OCI-LY1 (cell line): Measurements from ENCODE around the gene WDR5.

ENCODE experiments used
- H2AFZ ChIP-seq: fragments of 200-600 bp; sonication (generic), shearing (Covaris generic); 2 replicates; pipeline ENCODE4 v1.6.0; 2014; ENCODE audit warnings: antibody characterized with exemption, mild to moderate bottlenecking, low read length
- H3F3A ChIP-seq: fragments of 200-600 bp; sonication (generic), shearing (Covaris generic); 2 replicates; pipeline ENCODE4 v1.6.0; 2014; ENCODE audit warnings: mild to moderate bottlenecking, antibody characterized with exemption, low read length, moderate library complexity; ENCODE audit not compliant: insufficient read depth
- H3K27ac ChIP-seq: fragments of 200-600 bp; sonication (generic); 2 replicates; pipeline ENCODE4 v1.5.1; 2014; ENCODE audit warnings: low read length, mixed run types, mild to moderate bottlenecking, low read depth; ENCODE audit not compliant: poor library complexity, severe bottlenecking
- H3K27me3 ChIP-seq: fragments of 200-600 bp; sonication (generic); 2 replicates; pipeline ENCODE4 v1.6.0; 2014; ENCODE audit warnings: antibody characterized with exemption, mild to moderate bottlenecking, low read length, moderate library complexity; ENCODE audit not compliant: insufficient read depth
- H3K36me3 ChIP-seq: fragments of 200-600 bp; sonication (generic); 2 replicates; pipeline ENCODE4 v1.6.1; 2014; ENCODE audit warnings: mild to moderate bottlenecking, antibody characterized with exemption, low read length, moderate library complexity, mixed read lengths; ENCODE audit not compliant: insufficient read depth
- H3K4me1 ChIP-seq: fragments of 200-600 bp; sonication (generic); 2 replicates; pipeline ENCODE4 v1.5.1; 2014; ENCODE audit warnings: mild to moderate bottlenecking, low read length, moderate library complexity; ENCODE audit not compliant: insufficient read depth, severe bottlenecking
- H3K4me2 ChIP-seq: fragments of 200-600 bp; sonication (generic), shearing (Covaris generic); 2 replicates; pipeline ENCODE4 v1.6.1; 2014; ENCODE audit warnings: low read length
- H3K4me3 ChIP-seq: fragments of 200-600 bp; sonication (generic); 2 replicates; pipeline ENCODE4 v1.5.1; 2014; ENCODE audit warnings: low read length, low read depth, mild to moderate bottlenecking, mixed read lengths; ENCODE audit not compliant: poor library complexity, severe bottlenecking
- H3K79me2 ChIP-seq: fragments of 200-600 bp; shearing (Covaris generic); 2 replicates; pipeline ENCODE4 v1.6.1; 2016; ENCODE audit warnings: mixed run types, low read length, mixed read lengths; ENCODE audit not compliant: insufficient read depth
- H3K9ac ChIP-seq: fragments of 200-600 bp; sonication (generic), shearing (Covaris generic); 2 replicates; pipeline ENCODE4 v1.6.1; 2014; ENCODE audit warnings: mild to moderate bottlenecking, low read length, mixed read lengths
- H3K9me2 ChIP-seq: fragments of 200-600 bp; sonication (generic), shearing (Covaris generic); 2 replicates; pipeline ENCODE4 v1.6.1; 2014; ENCODE audit warnings: low read depth, mild to moderate bottlenecking, low read length, mixed read lengths
- H3K9me3 ChIP-seq: fragments of 200-600 bp; shearing (Covaris generic); 2 replicates; pipeline ENCODE4 v1.6.1; 2014; ENCODE audit warnings: low read length, mixed read lengths
- H4K20me1 ChIP-seq: fragments of 200-600 bp; sonication (generic), shearing (Covaris generic); 2 replicates; pipeline ENCODE4 v1.6.0; 2016; ENCODE audit warnings: mild to moderate bottlenecking, low read length; ENCODE audit not compliant: insufficient read depth
- EZH2 ChIP-seq: fragments of 200-600 bp; sonication (generic), shearing (Covaris generic); IDR thresholded peaks from 2 replicates; pipeline ENCODE4 v1.8.0; 2017; ENCODE audit warnings: borderline replicate concordance, mixed run types, mild to moderate bottlenecking, antibody characterized with exemption, low read length, moderate library complexity, mixed read lengths
- TF ChIP-seq, protein P1 (sequence below): fragments of 200-600 bp; sonication (generic), shearing (Covaris generic); IDR thresholded peaks from 2 replicates; pipeline ENCODE4 v1.5.1; 2017; ENCODE audit warnings: mild to moderate bottlenecking, antibody characterized with exemption, low read length, moderate library complexity, mixed read lengths

WDR5 gene

DNA sequence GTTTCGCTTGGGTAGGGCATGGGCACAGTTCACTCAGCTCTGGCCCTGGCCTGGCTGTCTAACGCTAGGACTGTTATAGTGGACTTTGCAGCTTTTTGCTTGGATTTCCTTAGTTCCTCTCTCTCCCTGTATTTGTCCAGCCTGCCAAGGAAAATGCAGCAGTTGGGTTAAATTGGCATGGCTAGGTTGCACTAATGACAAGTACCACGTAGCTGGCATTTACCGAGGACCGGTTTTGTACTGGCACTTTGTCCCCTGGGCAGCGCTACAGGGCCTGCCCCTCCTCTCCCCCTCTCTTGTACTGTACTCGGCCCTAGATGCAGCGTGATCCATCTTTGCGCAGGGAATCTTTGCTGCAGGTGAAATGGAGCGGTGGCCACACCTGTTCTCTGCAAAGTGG lies 2.4 kb downstream of the WDR5 start:
- no peaks in the 10 kb centered on the region for H4K20me1 ChIP-seq
- peak overlapping the region; percentile 94; the same call in 1 of the 2 replicates for H3K9ac ChIP-seq
- TF ChIP-seq, protein P1, sequence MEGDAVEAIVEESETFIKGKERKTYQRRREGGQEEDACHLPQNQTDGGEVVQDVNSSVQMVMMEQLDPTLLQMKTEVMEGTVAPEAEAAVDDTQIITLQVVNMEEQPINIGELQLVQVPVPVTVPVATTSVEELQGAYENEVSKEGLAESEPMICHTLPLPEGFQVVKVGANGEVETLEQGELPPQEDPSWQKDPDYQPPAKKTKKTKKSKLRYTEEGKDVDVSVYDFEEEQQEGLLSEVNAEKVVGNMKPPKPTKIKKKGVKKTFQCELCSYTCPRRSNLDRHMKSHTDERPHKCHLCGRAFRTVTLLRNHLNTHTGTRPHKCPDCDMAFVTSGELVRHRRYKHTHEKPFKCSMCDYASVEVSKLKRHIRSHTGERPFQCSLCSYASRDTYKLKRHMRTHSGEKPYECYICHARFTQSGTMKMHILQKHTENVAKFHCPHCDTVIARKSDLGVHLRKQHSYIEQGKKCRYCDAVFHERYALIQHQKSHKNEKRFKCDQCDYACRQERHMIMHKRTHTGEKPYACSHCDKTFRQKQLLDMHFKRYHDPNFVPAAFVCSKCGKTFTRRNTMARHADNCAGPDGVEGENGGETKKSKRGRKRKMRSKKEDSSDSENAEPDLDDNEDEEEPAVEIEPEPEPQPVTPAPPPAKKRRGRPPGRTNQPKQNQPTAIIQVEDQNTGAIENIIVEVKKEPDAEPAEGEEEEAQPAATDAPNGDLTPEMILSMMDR = no peak
- no peak for TF ChIP-seq EZH2
- H3K4me1 ChIP-seq = peaks cover 31% of the 10 kb centered on the region
- H3K27me3 ChIP-seq = no peaks in the 10 kb centered on the region
- H3K9me3 ChIP-seq = no peaks in the 10 kb centered on the region
- peaks cover 33% of the 10 kb centered on the region for H3K79me2 ChIP-seq
- no peak overlapping the region for H2AFZ ChIP-seq
- peaks cover 45% of the 10 kb centered on the region for H3K36me3 ChIP-seq
- H3K27ac ChIP-seq = no peak overlapping the region
- H3F3A ChIP-seq = no peaks in the 10 kb centered on the region
- peak overlapping the region; percentile 99 for H3K4me2 ChIP-seq
- H3K9me2 ChIP-seq = no peaks in the 10 kb centered on the region
- H3K4me3 ChIP-seq = peak overlapping the region; percentile 85

DNA sequence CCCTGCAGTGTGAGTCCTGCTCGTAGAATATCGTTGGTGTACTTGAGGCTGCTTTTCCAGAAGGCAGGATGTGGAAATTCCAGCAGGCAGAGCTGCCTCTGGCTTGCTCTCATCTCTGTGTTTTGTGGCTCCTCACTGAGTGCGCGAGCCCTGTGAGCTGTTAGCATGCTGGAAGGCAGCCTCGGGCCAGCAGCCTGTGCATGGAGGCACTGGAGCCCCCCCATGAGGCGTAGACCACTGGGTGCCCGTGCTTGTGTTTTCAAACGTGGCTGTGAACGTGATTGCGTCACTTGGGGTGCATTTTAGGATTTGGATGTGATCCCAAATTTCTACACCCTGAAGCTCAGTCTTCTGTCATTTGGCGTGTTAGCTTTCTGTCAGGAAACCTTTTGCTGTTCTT lies 3.2 kb downstream of the WDR5 start:
- TF ChIP-seq, protein P1 = no peak
- no peaks in the 10 kb centered on the region for H3K27me3 ChIP-seq
- no peak overlapping the region; the same call in 1 of the 2 replicates for H3K9ac ChIP-seq
- peaks cover 31% of the 10 kb centered on the region for H3K4me1 ChIP-seq
- no peak overlapping the region for H3K4me3 ChIP-seq
- no peak overlapping the region for H2AFZ ChIP-seq
- no peaks in the 10 kb centered on the region for H3K9me3 ChIP-seq
- H3K79me2 ChIP-seq = peaks cover 33% of the 10 kb centered on the region
- H3K9me2 ChIP-seq = no peaks in the 10 kb centered on the region
- H3K27ac ChIP-seq = no peak overlapping the region
- no peaks in the 10 kb centered on the region for H4K20me1 ChIP-seq
- H3K4me2 ChIP-seq = no peak overlapping the region
- H3K36me3 ChIP-seq = peaks cover 51% of the 10 kb centered on the region
- H3F3A ChIP-seq = no peaks in the 10 kb centered on the region

DNA sequence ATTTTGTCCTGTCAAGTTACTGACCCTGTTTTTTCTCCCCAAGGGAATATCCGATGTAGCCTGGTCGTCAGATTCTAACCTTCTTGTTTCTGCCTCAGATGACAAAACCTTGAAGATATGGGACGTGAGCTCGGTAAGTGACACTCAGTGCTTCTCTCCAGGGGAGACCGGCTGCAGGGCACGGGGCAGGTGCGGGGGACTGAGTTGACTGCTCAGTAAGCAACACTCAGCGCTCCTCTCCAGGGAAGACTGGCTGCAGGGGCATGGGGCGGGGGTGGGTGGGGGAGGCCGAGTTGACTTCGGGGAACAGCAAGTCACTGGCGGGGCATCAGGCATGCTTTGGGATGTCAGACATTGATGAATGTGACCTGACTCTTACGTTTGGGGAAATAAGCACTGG lies 6.0 kb downstream of the WDR5 start:
- Histone ChIP-seq H3K4me1 (peaks cover 23% of the 10 kb centered on the region), H3K36me3 (peaks cover 74% of the 10 kb centered on the region), H3K27ac (no peak overlapping the region), H3F3A (no peaks in the 10 kb centered on the region), H4K20me1 (no peaks in the 10 kb centered on the region), H3K9me2 (no peaks in the 10 kb centered on the region), H3K9ac (no peak overlapping the region), H3K4me2 (no peak overlapping the region), H2AFZ (no peak overlapping the region), H3K27me3 (no peaks in the 10 kb centered on the region), H3K4me3 (no peak overlapping the region), H3K79me2 (peaks cover 27% of the 10 kb centered on the region), H3K9me3 (no peaks in the 10 kb centered on the region)
- TF ChIP-seq EZH2 = no peak
- TF ChIP-seq, protein P1 = no peak
